A673 (cell line): ENCODE results near the gene SCYGR6. TPM values are rescaled to one million over a fixed set of nuclear protein-coding genes. Genes with fewer than 3 reads are reported as not detected.
A peak's percentile ranks its signal among the peaks of the same experiment; 100 is the strongest.
"Not testable (repeated sequence)": the region's sequence is repeated elsewhere in the genome, so short reads cannot be mapped to it uniquely, and the experiment has no call there.

Experiments
- BruUV-seq: library from RNA; stranded (reverse); fragments of 400-500 nt; replicated peaks from 2 replicates; lab custom pipeline; 2021; lab: Mats Ljungman, UMichigan
- CTCF ChIA-PET: fragments of 300-600 bp; sonication (Branson Sonifier 250); formaldehyde crosslinking; loops from one replicate; lab custom pipeline; 2022; ENCODE audit warnings: antibody characterized with exemption; lab: Charles Lee
- POLR2A ChIA-PET: fragments of 300-600 bp; sonication (Branson Sonifier 250); formaldehyde crosslinking; loops from one replicate; lab custom pipeline; 2022; ENCODE audit warnings: antibody characterized with exemption; ENCODE audit not compliant: low non-redundant PET; lab: Charles Lee
- DNase-seq: peaks from one replicate; pipeline ENCODE4 v3.0.0-alpha.2; 2015; ENCODE audit warnings: low spot score
- H3K27ac ChIP-seq: fragments of 200-600 bp; sonication (generic); 2 replicates; pipeline ENCODE4 v1.5.1; 2016; ENCODE audit warnings: mixed run types, low read depth, mild to moderate bottlenecking, mixed read lengths, antibody characterized with exemption, low read length; ENCODE audit not compliant: poor library complexity, severe bottlenecking
- H3K27me3 ChIP-seq: fragments of 200-600 bp; sonication (generic); replicated peaks from 2 replicates; pipeline ENCODE4 v1.6.1; 2017; ENCODE audit warnings: mixed run types, low read depth, mild to moderate bottlenecking, mixed read lengths, antibody characterized with exemption, low read length; ENCODE audit not compliant: insufficient read depth, poor library complexity
- H3K36me3 ChIP-seq: fragments of 200-600 bp; sonication (generic); 2 replicates; pipeline ENCODE4 v1.6.1; 2016; ENCODE audit warnings: mixed run types, mild to moderate bottlenecking, mixed read lengths, antibody characterized with exemption, low read length; ENCODE audit not compliant: insufficient read depth, poor library complexity, severe bottlenecking
- H3K4me1 ChIP-seq: fragments of 200-600 bp; sonication (generic); 2 replicates; pipeline ENCODE4 v1.6.1; 2017; ENCODE audit warnings: mixed run types, mild to moderate bottlenecking, mixed read lengths, antibody characterized with exemption, low read length; ENCODE audit not compliant: insufficient read depth, poor library complexity, severe bottlenecking
- H3K4me3 ChIP-seq: fragments of 200-600 bp; sonication (generic); 2 replicates; pipeline ENCODE4 v1.5.1; 2016; ENCODE audit warnings: low read depth, mixed run types, mild to moderate bottlenecking, mixed read lengths, low read length; ENCODE audit not compliant: poor library complexity, severe bottlenecking
- H3K9me3 ChIP-seq: fragments of 200-600 bp; sonication (generic); 2 replicates; pipeline ENCODE4 v1.6.1; 2016; ENCODE audit warnings: mixed run types, low read depth, mild to moderate bottlenecking, mixed read lengths, antibody characterized with exemption, low read length; ENCODE audit not compliant: poor library complexity, severe bottlenecking
- CTCF ChIP-seq: fragments of 300-800, 200-600 bp; sonication (generic); conservative IDR thresholded peaks from 2 replicates; pipeline ENCODE4 v1.5.1; 2017; ENCODE audit warnings: low read depth, mild to moderate bottlenecking, antibody characterized with exemption, low read length, moderate library complexity, mixed read lengths
- EZH2 ChIP-seq: fragments of 200-600 bp; sonication (generic); IDR thresholded peaks from 2 replicates; pipeline ENCODE4 v1.6.1; 2017; ENCODE audit warnings: borderline replicate concordance, low read depth, mild to moderate bottlenecking, mixed read lengths, antibody characterized with exemption, low read length; ENCODE audit not compliant: poor library complexity, severe bottlenecking
- intact Hi-C: fragments of 100-400 bp; cut with micrococcal nuclease; formaldehyde crosslinking; loops from one replicate; pipeline ENCODE4 v1.10.0; 2022; ENCODE audit not compliant: unreplicated experiment
- total RNA-seq: library from RNA; stranded (reverse); gene quantifications from 2 replicates; pipeline ENCODE4 v1.2.3, GENCODE V29; 2021

Gene SCYGR6
- total RNA-seq, 1 experiment from 2014 or later, result not detected

- Histone ChIP-seq H3K4me1 (peaks cover 9% of the 10 kb centered on the region), H3K27me3 (no peaks in the 10 kb centered on the region), H3K9me3 (no peaks in the 10 kb centered on the region), H3K4me3 (no peak overlapping the region), H3K27ac (peak overlapping the region; percentile 1), H3K36me3 (no peaks in the 10 kb centered on the region)
- TF ChIP-seq CTCF (no peak), EZH2 (no peak)
- ChIA-PET POLR2A (no interaction called here), CTCF (interaction anchor here (0.5 to 1.9 kb wide), 11 partner anchors 14 to 635 kb away, joined by 3 to 23 read pairs (median 3); no protein-coding TSS in a partner anchor)
- no TSS peak for BruUV-seq
- no peak for DNase-seq
- intact Hi-C loops, result loop anchor here (1.0 to 5.0 kb wide), 5 partner anchors 107 to 634 kb away; no protein-coding TSS in a partner anchor
Measured at GRCh38 chr2:227765788-227766372, 41.3 kb upstream of the SCYGR6 start.

- no peak overlapping the region for H3K27ac ChIP-seq
- no peaks in the 10 kb centered on the region for H3K9me3 ChIP-seq
- H3K27me3 ChIP-seq, result no peaks in the 10 kb centered on the region
- CTCF ChIA-PET, result no interaction called here
- no TSS peak for BruUV-seq
- TF ChIP-seq CTCF (no peak), EZH2 (no peak)
- no peak for DNase-seq
- POLR2A ChIA-PET, result no interaction called here
- intact Hi-C loops, result no loop called here
- no peak overlapping the region for H3K4me3 ChIP-seq
- H3K4me1 ChIP-seq, result peaks cover 9% of the 10 kb centered on the region
- H3K36me3 ChIP-seq, result no peaks in the 10 kb centered on the region
Measured at GRCh38 chr2:227761740-227762476, 37.4 kb upstream of the SCYGR6 start.

GRCh38 chr2:227759411-227760118 lies 35.0 kb upstream of the SCYGR6 start:
- Histone ChIP-seq H3K9me3 (no peaks in the 10 kb centered on the region), H3K27me3 (no peaks in the 10 kb centered on the region), H3K4me3 (no peak overlapping the region), H3K27ac (no peak overlapping the region), H3K36me3 (no peaks in the 10 kb centered on the region), H3K4me1 (peaks cover 2% of the 10 kb centered on the region)
- no peak for DNase-seq
- ChIA-PET CTCF (no interaction called here), POLR2A (no interaction called here)
- TF ChIP-seq CTCF (no peak), EZH2 (no peak)
- no TSS peak for BruUV-seq
- intact Hi-C loops, result no loop called here

- H3K27ac ChIP-seq, H3K36me3 ChIP-seq, BruUV-seq, H3K4me1 ChIP-seq, H3K9me3 ChIP-seq, intact Hi-C loops, POLR2A ChIA-PET, H3K27me3 ChIP-seq, DNase-seq, CTCF ChIA-PET, H3K4me3 ChIP-seq: not testable (repeated sequence)
Measured at GRCh38 chr2:227756261-227756660, 31.7 kb upstream of the SCYGR6 start.
